ENCODE measurements around the gene PPME1.

DNA sequence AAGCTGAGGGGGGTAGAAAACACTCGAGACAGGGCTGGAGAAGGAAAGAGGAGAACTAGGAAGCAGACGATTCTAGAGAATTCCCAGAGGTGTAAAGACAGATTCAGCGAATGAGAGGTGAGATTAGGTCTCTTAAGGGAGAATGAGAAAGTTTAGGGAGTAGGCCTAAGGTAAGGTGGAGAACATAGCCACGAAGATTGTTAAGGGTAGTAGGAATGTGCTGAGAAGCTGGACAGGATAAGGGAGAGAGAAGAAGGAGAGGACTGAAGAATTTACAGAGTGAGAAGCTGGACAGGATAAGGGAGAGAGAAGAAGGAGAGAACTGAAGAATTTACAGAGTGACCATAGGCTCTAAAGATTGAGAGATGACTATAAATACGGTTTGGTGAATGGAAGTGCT lies 908 bp downstream of the PPME1 start:
- TF ChIP-seq, protein P1, sequence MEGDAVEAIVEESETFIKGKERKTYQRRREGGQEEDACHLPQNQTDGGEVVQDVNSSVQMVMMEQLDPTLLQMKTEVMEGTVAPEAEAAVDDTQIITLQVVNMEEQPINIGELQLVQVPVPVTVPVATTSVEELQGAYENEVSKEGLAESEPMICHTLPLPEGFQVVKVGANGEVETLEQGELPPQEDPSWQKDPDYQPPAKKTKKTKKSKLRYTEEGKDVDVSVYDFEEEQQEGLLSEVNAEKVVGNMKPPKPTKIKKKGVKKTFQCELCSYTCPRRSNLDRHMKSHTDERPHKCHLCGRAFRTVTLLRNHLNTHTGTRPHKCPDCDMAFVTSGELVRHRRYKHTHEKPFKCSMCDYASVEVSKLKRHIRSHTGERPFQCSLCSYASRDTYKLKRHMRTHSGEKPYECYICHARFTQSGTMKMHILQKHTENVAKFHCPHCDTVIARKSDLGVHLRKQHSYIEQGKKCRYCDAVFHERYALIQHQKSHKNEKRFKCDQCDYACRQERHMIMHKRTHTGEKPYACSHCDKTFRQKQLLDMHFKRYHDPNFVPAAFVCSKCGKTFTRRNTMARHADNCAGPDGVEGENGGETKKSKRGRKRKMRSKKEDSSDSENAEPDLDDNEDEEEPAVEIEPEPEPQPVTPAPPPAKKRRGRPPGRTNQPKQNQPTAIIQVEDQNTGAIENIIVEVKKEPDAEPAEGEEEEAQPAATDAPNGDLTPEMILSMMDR (conservative IDR thresholded peaks at IDR 0.05) = no peak
- TF ChIP-seq EZH2 (IDR thresholded peaks at IDR 0.05; ENCODE audit: low read depth) = no peak
